ENCODE results near the gene SPTY2D1. TPM values are rescaled to one million over a fixed set of nuclear protein-coding genes. Genes with fewer than 3 reads are reported as not detected.

Gene SPTY2D1
- polyA plus RNA-seq, 5 donors: 17.2 to 27.5 (median 23.3) TPM

- DNase-seq: no peak
Measured at GRCh38 chr11:18564149-18564548, 70.0 kb downstream of the SPTY2D1 start.

- DNase-seq: no peak
Measured at GRCh38 chr11:18563090-18563730, 70.9 kb downstream of the SPTY2D1 start.

Other genes starting within 250 kb of the SPTY2D1 start
- 100 to 1,000 TPM; 282 to 426 (median 384) TPM for gene LDHA, start 239.8 kb downstream of the SPTY2D1 start, polyA plus RNA-seq (ENCODE audit: insufficient read depth in 1 of 5, insufficient read length in 5 of 5, low replicate concordance in 1 of 5)
- 1 to 10 TPM in 1 of 5 donors, under 1 TPM in 1, not detected in 3; 0.05 to 1.4 TPM for gene LDHC, start 222.0 kb downstream of the SPTY2D1 start, polyA plus RNA-seq (ENCODE audit: insufficient read depth in 1 of 5, insufficient read length in 5 of 5, low replicate concordance in 1 of 5)
- gene LDHAL6A, start 178.5 kb downstream of the SPTY2D1 start, polyA plus RNA-seq (ENCODE audit: insufficient read depth in 1 of 5, insufficient read length in 5 of 5, low replicate concordance in 1 of 5): 1 to 10 TPM in 2 of 5 donors, under 1 TPM in 3; 0.27 to 1.2 (median 0.69) TPM
- gene TSG101, start 107.4 kb downstream of the SPTY2D1 start, polyA plus RNA-seq (ENCODE audit: insufficient read depth in 1 of 5, insufficient read length in 5 of 5, low replicate concordance in 1 of 5): 100 to 1,000 TPM in 3 of 5 donors, 10 to 100 TPM in 2; 83.8 to 136 (median 114) TPM
- gene UEVLD, start 45.6 kb downstream of the SPTY2D1 start, polyA plus RNA-seq (ENCODE audit: insufficient read depth in 1 of 5, insufficient read length in 5 of 5, low replicate concordance in 1 of 5): 10 to 100 TPM; 15.9 to 23.1 (median 21.3) TPM
- gene MISFA, start 34.6 kb downstream of the SPTY2D1 start, polyA plus RNA-seq (ENCODE audit: insufficient read depth in 1 of 5, insufficient read length in 5 of 5, low replicate concordance in 1 of 5): 10 to 100 TPM in 3 of 5 donors, 1 to 10 TPM in 2; 9.0 to 16.7 (median 12.1) TPM
- gene TMEM86A, start 64.4 kb upstream of the SPTY2D1 start, polyA plus RNA-seq (ENCODE audit: insufficient read depth in 1 of 5, insufficient read length in 5 of 5, low replicate concordance in 1 of 5): 1 to 10 TPM; 3.0 to 3.6 (median 3.4) TPM
- gene IGSF22, start 91.8 kb upstream of the SPTY2D1 start, polyA plus RNA-seq (ENCODE audit: insufficient read depth in 1 of 5, insufficient read length in 5 of 5, low replicate concordance in 1 of 5): 1 to 10 TPM in 4 of 5 donors, under 1 TPM in 1; 0.82 to 1.5 (median 1.2) TPM
- 1 to 10 TPM in 3 of 5 donors, under 1 TPM in 2; 0.79 to 1.3 (median 1.0) TPM for gene PTPN5, start 157.5 kb upstream of the SPTY2D1 start, polyA plus RNA-seq (ENCODE audit: insufficient read depth in 1 of 5, insufficient read length in 5 of 5, low replicate concordance in 1 of 5)

Measured in right lung (tissue), 5 donors.